Measurements from ENCODE around the gene EPB41L1.

DNA sequence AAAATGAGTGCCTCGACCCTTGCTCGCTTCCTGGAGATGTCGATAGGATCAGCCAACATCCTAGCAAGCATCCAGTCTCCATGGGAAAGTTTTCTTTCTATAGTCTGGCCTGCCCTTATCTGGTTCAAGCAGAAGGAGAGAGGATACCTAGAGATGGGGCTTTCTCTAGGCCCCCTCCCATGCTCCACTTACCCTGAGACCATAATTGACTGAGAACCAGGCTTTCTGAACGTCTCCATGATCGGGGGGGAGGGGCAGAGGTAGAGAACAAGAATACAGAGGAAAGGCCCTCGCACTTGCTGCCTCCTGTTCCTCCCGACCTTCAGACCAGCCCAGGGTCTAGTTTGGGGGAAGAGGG lies 31.6 kb upstream of the EPB41L1 start:
- TF ChIP-seq, protein P1, sequence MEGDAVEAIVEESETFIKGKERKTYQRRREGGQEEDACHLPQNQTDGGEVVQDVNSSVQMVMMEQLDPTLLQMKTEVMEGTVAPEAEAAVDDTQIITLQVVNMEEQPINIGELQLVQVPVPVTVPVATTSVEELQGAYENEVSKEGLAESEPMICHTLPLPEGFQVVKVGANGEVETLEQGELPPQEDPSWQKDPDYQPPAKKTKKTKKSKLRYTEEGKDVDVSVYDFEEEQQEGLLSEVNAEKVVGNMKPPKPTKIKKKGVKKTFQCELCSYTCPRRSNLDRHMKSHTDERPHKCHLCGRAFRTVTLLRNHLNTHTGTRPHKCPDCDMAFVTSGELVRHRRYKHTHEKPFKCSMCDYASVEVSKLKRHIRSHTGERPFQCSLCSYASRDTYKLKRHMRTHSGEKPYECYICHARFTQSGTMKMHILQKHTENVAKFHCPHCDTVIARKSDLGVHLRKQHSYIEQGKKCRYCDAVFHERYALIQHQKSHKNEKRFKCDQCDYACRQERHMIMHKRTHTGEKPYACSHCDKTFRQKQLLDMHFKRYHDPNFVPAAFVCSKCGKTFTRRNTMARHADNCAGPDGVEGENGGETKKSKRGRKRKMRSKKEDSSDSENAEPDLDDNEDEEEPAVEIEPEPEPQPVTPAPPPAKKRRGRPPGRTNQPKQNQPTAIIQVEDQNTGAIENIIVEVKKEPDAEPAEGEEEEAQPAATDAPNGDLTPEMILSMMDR (conservative IDR thresholded peaks at IDR 0.05; ENCODE audit: low read depth, low read length), result no peak
- TF ChIP-seq EZH2 (IDR thresholded peaks at IDR 0.05; ENCODE audit: borderline replicate concordance, low read depth, low read length, poor library complexity, severe bottlenecking), result no peak
